Measurements from ENCODE around the gene UBXN4.
"Not testable (repeated sequence)": the region's sequence is repeated elsewhere in the genome, so short reads cannot be mapped to it uniquely, and the experiment has no call there.

Gene UBXN4

DNA sequence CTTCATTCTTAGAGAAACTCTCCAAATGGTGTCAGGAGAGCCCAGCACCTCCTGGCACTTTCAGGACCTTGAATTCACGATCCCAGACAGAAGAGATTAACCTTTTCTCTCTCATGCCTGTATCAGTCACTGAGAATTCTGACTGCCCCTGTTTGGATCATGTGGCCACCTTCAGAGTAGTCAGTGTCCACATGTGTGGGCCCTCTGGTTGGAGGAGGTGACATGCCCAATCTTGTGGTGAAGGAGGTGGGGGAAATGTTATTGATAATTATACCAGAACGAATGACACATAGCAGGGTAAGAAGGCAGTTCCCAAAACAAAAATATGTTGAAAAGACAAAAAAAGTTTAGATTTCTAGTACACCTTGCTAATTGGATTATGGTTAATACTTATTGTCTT, 31.7 kb downstream of the UBXN4 start:
- DNase-seq, result no peak

DNA sequence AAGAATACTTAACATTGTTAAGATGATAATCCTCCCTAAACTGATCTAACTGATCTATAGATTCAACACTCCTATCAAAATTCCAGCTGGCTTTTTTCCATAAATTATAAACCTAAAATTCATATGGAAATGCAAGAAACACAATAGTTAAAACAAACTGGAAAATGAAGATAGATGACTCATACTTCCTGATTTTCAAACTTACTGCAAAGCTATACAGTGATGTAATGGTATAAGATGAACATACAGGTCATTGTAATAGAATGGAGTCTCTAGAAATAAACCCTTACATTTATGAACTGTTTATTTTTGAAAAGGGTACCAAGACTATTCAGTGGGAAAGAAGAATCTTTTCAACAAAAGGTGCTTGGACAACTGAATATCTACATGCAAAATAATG, 32.3 kb downstream of the UBXN4 start:
- DNase-seq, result no peak

DNA sequence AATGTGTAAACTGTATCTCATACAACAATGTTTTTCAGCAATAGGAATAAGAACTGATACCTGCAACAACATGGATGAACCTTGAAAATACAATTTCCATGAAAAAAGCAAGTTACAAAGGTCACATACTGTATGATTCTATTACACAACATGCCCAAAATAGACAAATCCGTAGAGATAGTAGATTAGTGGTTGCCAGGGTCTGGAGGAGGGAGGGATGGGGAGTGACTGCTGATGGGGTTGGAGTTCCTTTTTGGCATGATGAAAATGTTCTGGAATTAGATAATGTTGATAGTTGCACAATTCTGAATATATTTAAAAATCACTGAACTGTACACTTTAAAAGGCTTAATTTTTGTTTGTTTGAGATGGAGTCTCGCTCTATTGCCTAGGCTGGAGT, 33.8 kb downstream of the UBXN4 start:
- DNase-seq, result no peak

DNA sequence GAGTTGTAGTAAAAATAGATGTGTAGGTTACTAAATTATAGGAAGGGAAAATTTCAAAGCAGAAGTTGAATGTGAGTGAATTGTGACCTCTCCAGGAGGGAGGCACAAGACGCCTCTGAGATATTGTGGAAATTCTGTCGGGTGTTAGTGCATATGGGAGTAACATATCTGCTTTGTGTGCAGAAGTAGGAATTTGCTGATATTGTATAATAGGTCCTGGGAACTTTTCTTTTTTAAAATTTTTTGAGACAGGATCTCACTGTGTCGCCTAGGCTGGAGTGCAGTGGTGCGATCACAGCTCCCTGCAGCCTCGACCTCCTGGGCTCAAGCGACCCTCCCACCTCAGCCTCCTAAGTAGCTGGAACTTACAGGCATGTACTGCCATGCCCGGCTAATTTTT, 34.7 kb downstream of the UBXN4 start:
- no peak for DNase-seq

DNA sequence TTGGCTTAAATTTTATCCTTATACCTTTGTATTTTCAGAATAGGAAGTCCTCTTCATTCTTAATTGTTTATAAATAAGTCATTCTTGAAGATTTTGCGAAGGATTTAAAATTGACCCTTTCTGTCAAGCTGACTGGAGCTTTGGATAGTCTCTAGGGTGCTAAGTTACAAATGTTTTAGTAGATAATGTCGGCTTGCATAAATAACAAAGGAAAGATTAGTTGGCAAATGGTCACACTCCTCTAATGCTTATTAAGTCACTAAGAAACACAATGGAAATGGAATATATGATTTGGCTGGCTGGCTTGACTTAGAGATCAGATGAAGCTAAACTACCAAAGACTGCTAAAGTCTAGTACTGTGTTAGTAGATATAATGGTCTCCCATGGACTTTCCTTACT, 40.6 kb downstream of the UBXN4 start:
- DNase-seq, result no peak

DNA sequence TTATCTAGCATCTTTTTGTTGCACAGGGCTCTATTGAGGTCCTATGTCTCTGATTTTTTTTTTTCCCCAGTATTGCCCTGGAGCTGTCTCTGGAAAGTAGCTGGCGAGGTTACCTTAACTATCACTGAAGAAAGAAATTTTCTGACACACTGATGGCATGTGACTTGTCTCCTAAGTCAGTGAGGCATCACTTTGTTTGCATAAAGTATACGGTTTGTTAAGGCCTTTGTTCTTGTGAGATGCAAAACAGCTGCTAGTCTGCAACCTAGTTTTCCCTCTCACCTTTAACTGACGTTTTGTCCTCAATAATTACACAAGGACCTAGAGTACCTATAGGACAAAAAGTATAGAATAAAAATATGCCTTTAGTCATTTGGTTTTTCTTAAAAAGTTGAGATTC, 41.8 kb downstream of the UBXN4 start:
- no peak for DNase-seq

DNA sequence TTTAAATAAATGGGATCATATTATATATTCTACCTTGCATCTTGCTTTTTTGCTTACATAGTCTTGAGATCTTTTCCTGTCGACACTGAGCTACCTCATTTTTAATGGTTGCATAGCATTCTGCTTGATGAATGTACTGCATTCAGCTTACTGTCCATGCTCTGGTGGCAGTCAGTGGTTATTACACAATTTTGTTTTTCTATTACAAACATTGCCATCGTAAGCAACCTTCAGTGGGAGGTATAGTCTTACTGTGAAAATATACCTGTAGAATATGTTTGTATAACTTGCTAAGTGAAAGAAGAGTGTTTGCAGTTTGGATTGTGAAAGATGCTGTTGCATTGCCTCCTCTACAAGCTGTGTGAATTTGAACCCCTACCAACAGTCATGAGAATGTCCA, 43.4 kb downstream of the UBXN4 start:
- no peak for DNase-seq

DNA sequence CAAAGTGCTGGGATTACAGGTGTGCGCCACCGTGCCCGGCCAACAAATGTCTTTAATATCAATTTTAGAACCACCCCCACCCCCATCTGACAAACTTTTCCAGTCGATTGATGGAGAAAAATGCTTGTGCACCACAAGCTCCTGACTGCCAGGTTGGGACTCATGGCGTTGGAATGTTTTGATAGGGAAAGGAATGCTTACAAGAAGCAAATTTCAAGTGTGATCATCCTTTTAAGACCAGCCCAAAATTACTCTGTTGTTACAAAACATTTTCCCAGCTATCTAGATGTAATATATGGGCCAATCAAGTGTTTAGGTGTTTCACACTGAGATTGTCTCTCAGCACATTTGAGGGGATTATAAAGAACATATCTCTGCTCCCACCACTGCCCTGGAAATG, 45.2 kb downstream of the UBXN4 start:
- no peak for DNase-seq

DNA sequence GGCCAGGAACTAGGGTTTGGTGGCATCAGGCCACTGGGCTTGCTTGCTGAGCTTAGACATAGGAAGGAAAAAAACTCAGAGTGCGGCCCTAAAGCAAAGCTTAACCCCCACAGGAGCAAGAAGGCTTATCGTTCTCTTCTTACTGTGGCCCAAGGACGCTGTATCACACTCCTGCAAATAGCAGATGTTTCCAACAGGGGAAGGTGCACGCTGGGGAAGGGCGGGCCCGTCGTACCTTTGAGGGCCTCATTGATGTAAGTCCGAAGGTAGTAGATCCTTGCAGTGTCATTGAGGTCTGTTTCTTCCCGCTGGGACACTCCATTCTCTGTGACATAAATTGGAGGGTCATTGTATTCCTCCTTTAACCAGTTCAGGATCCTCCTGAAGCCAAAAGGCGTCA, 48.8 kb downstream of the UBXN4 start:
- DNase-seq, result no peak

DNA sequence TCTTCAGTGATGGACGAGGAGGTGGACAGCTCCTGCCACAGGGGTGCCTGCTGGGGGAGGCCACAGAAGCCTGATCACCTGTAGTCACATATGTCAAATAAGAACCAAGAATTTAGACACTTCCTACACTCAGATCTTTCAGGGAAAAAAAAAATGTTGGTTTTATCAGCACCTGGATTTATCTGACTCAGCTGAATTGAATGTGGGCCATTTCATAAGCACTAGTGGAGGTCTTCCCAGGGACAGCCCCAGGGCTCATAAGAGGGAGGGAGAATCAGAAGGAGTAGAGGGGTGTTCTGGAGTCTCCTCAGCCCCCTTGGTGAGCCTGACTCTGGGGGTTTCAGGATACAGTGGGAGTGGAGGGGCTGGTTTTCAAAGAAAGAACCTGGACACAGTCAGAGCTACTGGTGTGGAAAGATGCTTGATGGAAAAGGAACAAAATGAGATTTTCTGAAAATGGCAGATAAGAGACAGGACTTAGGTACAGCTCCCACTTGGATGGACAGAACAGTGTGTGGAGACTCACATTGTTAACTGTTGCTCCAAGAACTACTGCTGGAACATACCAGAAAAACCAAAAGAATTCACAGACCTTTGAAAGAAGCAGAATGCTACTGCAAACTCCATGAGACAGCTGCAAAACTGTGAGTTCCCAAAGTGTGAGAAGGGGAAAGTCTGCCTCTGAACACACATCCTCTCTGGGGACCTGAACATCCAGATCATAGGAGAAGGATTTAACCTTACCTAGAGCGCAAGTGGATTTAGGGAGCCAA, 49.9 kb downstream of the UBXN4 start:
- DNase-seq, result no peak

DNA sequence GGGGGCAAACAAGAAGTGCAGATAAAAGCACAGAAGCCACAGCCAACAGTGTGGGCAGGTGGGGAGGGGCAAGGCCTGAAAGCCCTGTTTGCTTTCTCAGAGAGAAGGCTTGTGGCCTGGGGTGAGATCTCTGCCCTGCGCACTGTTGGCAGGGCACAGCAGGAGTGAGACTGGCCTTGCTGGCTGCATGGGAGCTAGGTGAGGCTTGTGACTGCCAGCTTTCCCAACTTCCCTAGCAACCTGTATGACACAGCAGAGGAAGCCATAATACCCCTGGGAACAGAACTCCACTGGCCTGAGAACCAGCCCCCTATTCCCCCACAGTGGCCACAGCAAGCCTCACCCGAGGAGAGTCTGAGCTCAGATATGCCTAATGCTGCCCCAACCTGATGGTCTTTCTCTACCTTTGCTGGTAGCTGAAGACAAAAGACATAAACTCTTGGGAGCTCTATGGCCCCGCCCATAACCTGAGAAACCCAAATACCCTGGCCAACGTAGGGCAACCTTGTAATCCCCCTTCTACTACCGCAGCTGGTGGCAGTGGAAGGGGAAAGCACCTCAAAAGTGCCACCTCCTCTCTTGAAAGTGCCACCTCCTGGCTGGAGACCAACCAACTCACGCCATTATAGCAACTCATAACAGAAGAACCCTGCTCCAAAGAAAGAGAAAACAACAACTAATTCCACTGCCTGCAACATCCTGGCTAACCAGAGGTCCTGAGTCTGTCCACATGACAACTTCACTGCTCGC, 50.9 kb downstream of the UBXN4 start:
- DNase-seq, result no peak

DNA sequence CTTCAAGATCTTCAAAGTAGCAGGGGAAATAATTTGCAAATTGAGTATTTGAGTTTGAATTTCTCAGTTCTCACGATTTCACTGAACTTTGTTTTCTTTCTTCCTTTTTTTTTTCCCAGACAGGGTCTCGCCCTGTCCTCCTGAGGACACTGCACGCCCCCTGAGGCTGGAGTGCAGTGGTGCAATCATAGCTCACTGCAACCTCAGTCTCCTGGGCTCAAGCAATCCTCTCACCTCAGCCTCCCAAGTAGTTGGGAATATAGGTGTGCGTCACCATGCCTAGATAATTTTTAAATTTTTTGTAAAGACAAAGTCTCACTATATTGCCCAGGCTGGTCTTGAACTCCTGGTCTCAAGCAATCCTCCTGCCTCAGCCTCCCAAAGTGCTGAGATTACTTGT, 54.0 kb downstream of the UBXN4 start:
- not testable (repeated sequence) for DNase-seq

DNA sequence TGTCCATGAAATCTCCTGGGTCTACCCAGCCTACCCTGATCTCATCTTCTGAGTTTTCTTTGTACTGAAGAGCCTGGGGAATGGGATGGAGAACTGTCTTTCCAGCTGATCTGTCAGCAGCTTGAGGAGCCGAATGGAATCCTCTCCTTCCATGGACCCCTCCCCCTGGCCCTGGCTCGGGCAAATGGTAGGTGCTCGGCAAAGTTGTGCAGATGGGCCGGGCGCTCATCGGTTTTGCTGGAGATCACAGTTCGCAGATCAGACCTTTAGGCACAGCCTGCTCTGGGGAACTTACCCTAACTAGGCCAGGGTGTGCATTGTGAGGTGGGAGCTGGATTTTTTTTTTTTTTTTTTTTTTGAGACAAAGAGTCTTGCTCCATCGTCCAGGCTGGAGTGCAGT, 55.0 kb downstream of the UBXN4 start:
- DNase-seq, result no peak

DNA sequence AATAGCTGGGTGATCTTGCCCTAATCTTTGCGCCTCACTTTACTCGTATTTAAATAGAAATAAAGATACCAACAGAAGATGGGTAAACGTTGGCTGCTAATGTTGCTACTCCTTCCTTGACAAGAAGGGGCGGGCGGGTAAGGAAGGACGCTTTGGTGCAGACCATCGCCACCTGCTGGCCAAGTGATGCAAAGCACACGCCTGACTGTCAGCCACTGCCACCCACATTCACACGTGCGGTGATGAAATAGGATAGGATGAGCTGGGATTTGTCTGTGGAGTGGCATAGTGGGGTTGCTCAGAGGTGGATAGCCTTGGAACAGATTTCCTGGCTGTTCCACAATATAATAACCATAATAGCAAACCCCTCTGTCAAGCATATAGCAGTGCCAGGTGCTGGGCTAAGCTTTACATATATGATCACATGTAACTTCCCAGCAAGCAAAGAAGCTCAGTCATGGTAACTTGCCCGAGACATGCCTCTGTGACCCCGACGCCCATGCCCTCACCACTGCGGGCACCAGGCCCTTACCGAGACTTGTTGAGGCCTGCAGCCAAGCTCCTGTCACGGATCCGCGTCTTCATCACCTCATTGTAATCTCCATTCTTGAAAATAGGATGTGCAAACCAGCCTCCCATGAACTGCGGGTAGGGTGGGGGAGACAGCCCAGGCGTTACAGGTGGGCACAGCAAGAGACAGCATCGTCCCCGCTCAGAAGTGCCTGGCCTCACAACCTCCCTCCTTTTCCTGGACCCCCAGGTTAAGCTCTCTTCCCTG, 56.0 kb downstream of the UBXN4 start:
- DNase-seq, result peak; percentile 30

DNA sequence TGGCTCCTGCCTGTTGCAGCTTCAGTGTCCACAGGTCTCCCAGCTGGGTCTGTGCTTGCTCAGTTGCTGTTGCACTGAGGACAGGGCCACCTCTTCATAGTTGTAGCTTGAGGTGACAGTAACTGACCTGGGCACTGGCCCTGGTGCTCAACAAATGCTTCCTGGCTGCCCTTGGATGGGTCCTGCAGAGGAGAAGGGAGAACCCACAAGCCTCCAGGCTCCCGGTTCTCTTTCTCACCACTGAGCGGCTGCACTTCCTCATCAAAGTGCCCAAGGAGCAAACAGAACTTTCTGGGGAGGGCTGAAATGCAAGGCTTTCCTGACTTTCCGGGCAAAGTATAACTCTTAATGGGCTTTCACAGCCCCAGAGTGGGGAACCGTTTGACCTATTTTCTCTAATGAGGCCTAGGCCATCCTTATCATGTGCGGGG, 56.6 kb downstream of the UBXN4 start:
- no peak for DNase-seq

DNA sequence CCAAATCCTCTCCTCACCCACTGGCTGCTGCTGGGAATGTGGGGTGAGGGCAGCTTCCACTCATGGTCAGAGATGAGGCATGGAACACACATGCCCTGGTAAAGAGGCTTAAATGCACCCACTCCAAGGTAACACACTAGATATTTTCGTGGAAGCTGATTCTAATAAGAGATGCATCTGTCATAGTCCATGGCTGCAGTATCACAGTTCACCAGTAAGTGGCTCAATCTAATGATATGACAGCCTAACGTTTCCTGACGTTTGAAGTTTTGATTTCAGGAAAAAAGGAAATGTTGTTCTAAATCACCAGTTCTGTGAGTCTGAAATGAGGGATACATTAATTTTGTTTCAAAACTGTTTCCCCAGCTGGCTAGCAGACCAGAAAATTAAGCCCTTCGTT, 57.1 kb downstream of the UBXN4 start:
- DNase-seq, result no peak

DNA sequence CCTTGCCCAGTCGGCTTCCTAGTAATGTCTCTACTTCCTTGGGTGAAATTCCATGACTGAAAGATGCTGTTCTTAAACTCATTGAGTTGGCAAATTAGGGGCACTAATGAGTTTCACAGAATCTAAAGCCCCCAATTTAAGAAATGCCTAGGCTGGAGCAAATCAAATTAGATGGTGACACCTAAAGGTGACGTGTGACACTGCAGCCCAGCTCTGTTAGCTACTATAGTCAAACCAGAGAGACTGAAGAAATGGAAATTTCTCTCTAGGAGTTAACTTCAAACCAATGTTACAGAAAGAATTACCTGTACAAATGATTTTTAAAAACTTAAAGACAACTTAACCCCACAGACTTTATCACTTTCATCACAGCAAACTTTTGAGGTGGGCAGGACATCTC, 58.1 kb downstream of the UBXN4 start:
- DNase-seq, result no peak

DNA sequence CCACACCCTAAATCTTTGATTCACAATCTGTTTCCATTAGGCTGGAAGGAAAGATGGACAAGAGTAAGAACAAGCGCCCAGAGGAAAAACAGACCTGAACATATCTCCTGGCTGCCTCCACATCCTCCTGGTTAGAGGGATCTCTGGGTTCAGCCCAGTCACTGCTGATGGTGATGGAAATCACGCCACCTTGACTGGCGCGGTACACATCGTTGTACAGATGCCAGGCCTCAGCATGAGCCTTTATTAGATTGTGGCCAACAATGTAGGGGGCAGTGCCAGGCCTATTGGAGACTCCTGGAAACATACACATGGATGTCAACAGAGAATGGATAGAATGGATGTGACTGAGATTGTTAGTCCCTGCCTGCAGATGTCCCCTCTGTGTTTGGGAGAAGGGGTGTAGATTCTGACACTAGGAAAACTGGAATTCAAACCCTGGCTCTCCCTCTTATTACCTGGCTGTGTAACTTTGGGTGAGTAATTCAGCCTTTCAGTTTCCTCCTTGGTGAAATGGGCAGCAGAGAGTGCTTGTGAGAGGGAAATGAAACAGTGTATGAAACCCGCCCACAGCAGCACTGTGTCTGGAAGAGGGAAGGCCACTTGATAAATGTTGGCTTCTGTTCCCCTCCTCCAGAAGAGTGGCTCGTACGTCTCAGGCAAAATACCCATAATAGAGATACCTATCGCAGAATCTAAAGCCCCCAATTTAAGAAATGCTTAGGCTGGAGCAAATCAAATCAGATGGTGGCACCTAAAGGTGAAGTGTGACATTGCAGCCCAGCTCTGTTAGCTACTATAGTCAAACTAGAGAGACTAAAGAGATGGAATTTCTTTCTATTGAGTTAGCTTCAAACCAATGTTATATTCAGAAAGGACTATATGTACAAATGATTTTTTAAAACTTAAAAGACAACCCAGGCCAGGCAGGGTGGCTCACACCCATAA, 59.1 kb downstream of the UBXN4 start:
- DNase-seq, result no peak

DNA sequence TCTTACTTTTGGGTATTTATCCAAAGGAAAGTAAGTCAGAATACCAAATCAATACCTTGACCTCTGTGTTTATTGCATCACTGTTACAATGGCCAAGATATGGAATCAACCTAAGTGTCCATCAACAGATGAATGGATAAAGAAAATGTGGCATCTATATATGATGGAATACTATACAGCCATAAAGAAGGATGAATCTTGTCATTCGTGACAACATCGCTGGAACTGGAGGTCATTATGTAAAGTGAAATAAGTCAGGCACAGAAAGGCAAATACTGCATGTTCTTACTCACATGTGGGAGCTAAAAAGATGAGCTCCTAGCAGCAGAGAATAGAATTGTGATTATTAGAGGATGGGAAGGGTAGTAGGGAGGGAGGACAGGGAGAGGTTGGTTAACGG, 60.7 kb downstream of the UBXN4 start:
- no peak for DNase-seq

DNA sequence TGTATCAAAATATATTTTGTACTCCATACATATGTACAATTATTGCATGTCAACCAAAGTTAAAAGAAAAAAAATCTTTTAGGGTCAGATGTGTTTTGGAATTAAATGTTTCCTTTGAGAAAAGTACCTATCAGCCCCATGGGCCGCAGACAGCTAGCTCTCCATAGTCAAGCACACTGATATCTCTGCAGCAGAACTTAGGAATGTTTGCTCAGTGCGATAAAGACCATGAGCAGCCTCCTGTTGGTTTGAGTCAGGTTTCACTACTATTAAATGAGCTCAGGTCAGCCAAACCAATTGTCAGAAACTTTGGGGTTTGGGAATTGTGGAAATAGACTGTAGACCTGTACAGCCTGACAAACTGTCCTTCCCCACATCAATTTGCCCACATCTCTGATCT, 61.6 kb downstream of the UBXN4 start:
- no peak for DNase-seq

DNA sequence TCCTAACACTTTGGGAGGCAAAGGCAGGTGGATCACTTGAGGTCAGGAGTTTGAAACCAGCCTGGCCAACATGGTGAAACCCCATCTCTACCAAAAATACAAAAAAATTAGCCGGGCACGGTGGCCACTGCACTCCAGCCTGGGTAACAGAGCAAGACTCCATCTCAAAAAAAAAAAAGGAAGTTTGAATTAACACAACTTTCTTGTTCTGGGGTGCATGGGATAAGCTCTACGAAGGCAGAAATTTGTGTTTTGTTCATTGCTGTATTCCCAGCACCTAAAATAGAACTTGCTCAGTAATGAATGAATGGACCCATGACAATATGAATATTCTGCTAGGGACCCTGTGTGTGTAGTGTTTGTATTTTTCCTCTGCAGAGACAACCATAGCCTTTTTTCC, 66.2 kb downstream of the UBXN4 start:
- not testable (repeated sequence) for DNase-seq

DNA sequence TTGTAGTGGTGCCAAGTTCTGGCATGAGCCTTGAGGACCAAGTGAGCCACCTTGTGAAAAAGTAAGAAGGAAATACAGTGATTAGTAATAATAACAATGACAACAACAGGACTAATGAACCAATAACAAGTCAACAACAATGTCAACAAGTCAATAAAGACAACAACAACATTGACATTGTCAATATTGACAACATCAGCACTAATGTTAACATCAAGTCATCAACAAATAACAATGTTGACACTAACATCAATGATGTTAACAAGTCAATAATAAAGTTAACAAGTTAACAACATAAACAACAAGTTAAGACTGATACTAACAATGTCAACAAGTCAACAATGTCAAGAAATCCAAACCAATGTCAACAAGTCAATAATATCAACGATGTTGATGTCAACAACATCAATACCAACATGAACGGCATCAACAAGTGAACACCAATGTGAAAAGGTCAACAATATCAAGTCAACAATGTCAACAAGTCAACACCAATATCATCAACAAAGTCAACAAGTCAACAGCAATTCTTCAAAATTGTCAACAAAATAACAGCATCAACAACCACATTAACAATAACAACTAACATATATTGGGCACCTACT, 71.4 kb downstream of the UBXN4 start:
- DNase-seq, result no peak

Measured in NCI-H2081 treated with DMSO at 0.1 percent for 48 hours (cell line).